ENCODE data around the gene PALS1.

GRCh38 chr14:67239582-67239981 is 1.7 kb upstream of the PALS1 start:
- TF ChIP-seq EZH2 (IDR thresholded peaks at IDR 0.05; ENCODE audit: insufficient read depth, poor library complexity, severe bottlenecking) (no peak), EZH2phosphoT487 (IDR thresholded peaks at IDR 0.05; ENCODE audit: insufficient read depth, low read depth) (no peak)
